Fibroblast of the aortic adventitia (primary cell): ENCODE measurements around the gene TMEM81. TPM values are rescaled to one million over a fixed set of nuclear protein-coding genes. Genes with fewer than 3 reads are reported as not detected.

Experiments
- total RNA-seq: library from RNA; depleted of rRNA; stranded (reverse); fragments of >200 nt; gene quantifications from 2 replicates; pipeline ENCODE4 v1.2.3, GENCODE V29; 2012; ENCODE audit warnings: low replicate concordance

Gene TMEM81
- total RNA-seq, 1 donor = 2.0 TPM

Other genes starting within 250 kb of the TMEM81 start
- 22.0 and 25.9 TPM in 2 replicates for gene NFASC, start 213.6 kb downstream of the TMEM81 start, total RNA-seq
- gene CNTN2, start 41.2 kb downstream of the TMEM81 start, total RNA-seq = not detected in 2 replicates
- 10.1 and 24.2 TPM in 2 replicates for gene RBBP5, start 37.5 kb upstream of the TMEM81 start, total RNA-seq
- gene DSTYK, start 127.2 kb upstream of the TMEM81 start, total RNA-seq = 16.1 and 23.7 TPM in 2 replicates
- gene TMCC2, start 143.5 kb upstream of the TMEM81 start, total RNA-seq = 2.5 and 7.0 TPM in 2 replicates
- gene NUAK2, start 237.3 kb upstream of the TMEM81 start, total RNA-seq = 0.74 and 2.9 TPM in 2 replicates